ENCODE results near the gene ENKUR.

DNA sequence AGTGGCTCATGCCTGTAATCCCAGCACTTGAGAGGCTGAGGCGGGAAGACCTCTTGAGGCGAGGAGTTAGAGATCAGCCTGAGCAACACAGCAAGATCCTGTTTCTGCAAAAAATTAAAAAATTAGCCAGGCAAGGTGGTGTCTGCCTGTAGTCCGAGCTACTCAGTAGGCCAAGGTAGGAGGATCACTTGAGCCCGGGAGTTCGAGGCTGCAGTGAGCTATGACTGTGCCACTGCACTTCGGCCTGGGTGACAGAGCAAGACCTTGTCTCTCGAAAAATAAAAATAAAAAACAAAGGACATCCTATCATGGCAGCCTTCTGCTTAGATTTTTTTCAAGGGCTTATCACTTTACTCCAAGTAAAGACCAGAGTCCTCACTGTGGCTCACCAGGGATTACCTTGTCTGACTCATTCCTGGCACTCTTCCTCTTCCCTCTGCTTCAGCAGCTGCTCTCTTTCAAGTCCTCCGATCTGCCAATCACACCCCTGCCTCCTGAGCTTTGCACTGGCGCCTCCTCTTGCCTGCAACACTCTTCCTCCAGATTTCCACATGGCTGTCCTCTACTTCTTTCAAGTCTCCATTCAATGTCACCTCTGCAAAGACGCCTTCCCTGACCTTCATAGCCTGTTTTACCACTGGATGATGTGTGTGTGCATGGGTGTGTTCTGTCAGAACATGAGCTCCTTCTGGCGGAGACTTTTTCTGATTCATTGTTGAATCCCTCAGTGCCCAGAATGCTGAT lies 71.3 kb downstream of the ENKUR start:
- TF ChIP-seq CHD4 (IDR thresholded peaks at IDR 0.05) (no peak), EP300 (IDR thresholded peaks at IDR 0.05; ENCODE audit: borderline replicate concordance in 1 of 2, control insufficient read depth in 1 of 2, low read depth in 2 of 2, low read length in 2 of 2) (no peak), CBX5 (IDR thresholded peaks at IDR 0.05; ENCODE audit: low read depth) (no peak), POLR2A (IDR thresholded peaks at IDR 0.05; ENCODE audit: low read depth, low read length) (no peak), MEF2A (IDR thresholded peaks at IDR 0.05; ENCODE audit: insufficient read depth, low read depth, low read length) (no peak), REST (IDR thresholded peaks at IDR 0.05; ENCODE audit: low read depth, low read length) (no peak), RAD21 (IDR thresholded peaks at IDR 0.05; ENCODE audit: insufficient read depth, low read depth, low read length) (no peak), PML (IDR thresholded peaks at IDR 0.05; ENCODE audit: low read length) (no peak), TAF1 (IDR thresholded peaks at IDR 0.05; ENCODE audit: borderline replicate concordance, low read depth, low read length) (no peak), GABPA (IDR thresholded peaks at IDR 0.05; ENCODE audit: low read depth) (no peak), CHD2 (IDR thresholded peaks at IDR 0.05; ENCODE audit: borderline replicate concordance, low read depth, low read length) (no peak)
- TF ChIP-seq, protein P1, sequence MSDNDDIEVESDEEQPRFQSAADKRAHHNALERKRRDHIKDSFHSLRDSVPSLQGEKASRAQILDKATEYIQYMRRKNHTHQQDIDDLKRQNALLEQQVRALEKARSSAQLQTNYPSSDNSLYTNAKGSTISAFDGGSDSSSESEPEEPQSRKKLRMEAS (IDR thresholded peaks at IDR 0.05; ENCODE audit: low read depth, low read length): no peak
- TF ChIP-seq, protein P2, sequence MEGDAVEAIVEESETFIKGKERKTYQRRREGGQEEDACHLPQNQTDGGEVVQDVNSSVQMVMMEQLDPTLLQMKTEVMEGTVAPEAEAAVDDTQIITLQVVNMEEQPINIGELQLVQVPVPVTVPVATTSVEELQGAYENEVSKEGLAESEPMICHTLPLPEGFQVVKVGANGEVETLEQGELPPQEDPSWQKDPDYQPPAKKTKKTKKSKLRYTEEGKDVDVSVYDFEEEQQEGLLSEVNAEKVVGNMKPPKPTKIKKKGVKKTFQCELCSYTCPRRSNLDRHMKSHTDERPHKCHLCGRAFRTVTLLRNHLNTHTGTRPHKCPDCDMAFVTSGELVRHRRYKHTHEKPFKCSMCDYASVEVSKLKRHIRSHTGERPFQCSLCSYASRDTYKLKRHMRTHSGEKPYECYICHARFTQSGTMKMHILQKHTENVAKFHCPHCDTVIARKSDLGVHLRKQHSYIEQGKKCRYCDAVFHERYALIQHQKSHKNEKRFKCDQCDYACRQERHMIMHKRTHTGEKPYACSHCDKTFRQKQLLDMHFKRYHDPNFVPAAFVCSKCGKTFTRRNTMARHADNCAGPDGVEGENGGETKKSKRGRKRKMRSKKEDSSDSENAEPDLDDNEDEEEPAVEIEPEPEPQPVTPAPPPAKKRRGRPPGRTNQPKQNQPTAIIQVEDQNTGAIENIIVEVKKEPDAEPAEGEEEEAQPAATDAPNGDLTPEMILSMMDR (IDR thresholded peaks at IDR 0.05 in 2 of 3, conservative IDR thresholded peaks at IDR 0.05 in 1 of 3; ENCODE audit: control insufficient read depth in 2 of 3, extremely low read depth in 1 of 3, insufficient read depth in 1 of 3, low read depth in 3 of 3, low read length in 3 of 3): no peak
